CD4-positive, alpha-beta T cell (primary cell): ENCODE results near the gene TUBB4B. TPM values are rescaled to one million over a fixed set of nuclear protein-coding genes. Genes with fewer than 3 reads are reported as not detected.

Experiments
- ATAC-seq: fragments of 200-7000 bp; cut with Tn5 transposase; one replicate; pipeline ENCODE4 v1.10.0; 2022; ENCODE audit warnings: mild to moderate bottlenecking; ENCODE audit not compliant: poor library complexity
- CTCF ChIA-PET: fragments of 350-600 bp; sonication (Branson Sonifier 250); formaldehyde crosslinking; loops from one replicate; lab custom pipeline; 2021; ENCODE audit warnings: antibody characterized with exemption, inconsistent platforms; lab: Charles Lee
- POLR2A ChIA-PET: fragments of 350-600 bp; sonication (Branson Sonifier 250); formaldehyde crosslinking; loops from one replicate; lab custom pipeline; 2021; ENCODE audit warnings: antibody characterized with exemption, inconsistent platforms; lab: Charles Lee
- DNase-seq, 14 experiments: peaks; one replicate each; pipeline ENCODE4 v3.0.0-alpha.2; 2013 to 2020; ENCODE audit warnings: mixed read lengths in 2 of 14
- H3K27ac ChIP-seq, 2 donors: one replicate each; pipeline versions ENCODE4 v1.5.1 to v1.7.0; 2013; ENCODE audit warnings: low read length in 2 of 2, low read depth in 1 of 2, mild to moderate bottlenecking in 1 of 2
- H3K27me3 ChIP-seq, 2 experiments: 1 replicate in 1 of 2; 2 replicates in 1 of 2; pipeline versions ENCODE4 v1.6.1 to v1.7.0; 2013; ENCODE audit warnings: low read length in 2 of 2, control low read depth in 1 of 2, mild to moderate bottlenecking in 1 of 2, moderate library complexity in 1 of 2; ENCODE audit not compliant: insufficient read depth in 2 of 2, control insufficient read depth in 1 of 2
- H3K36me3 ChIP-seq: one replicate; pipeline ENCODE4 v1.6.1; 2013; ENCODE audit warnings: low read length, control low read depth; ENCODE audit not compliant: insufficient read depth
- H3K4me1 ChIP-seq: one replicate; pipeline ENCODE4 v1.6.1; 2013; ENCODE audit warnings: low read length, control low read depth; ENCODE audit not compliant: insufficient read depth
- H3K4me3 ChIP-seq: one replicate; pipeline ENCODE4 v1.5.1; 2013; ENCODE audit warnings: mild to moderate bottlenecking, low read length, moderate library complexity
- H3K9me3 ChIP-seq, 2 experiments: 1 replicate in 1 of 2; 2 replicates in 1 of 2; pipeline versions ENCODE4 v1.6.1 to v1.7.0; 2013; ENCODE audit warnings: low read length in 2 of 2, mild to moderate bottlenecking in 2 of 2, control low read depth in 1 of 2, moderate library complexity in 1 of 2; ENCODE audit not compliant: control insufficient read depth in 1 of 2, insufficient read depth in 1 of 2
- H3K27ac Mint-ChIP-seq: one replicate; pipeline ENCODE4 v1.8.0; 2020; ENCODE audit warnings: mixed read lengths
- H3K27me3 Mint-ChIP-seq: one replicate; pipeline ENCODE4 v1.8.0; 2021; ENCODE audit warnings: mixed read lengths
- H3K36me3 Mint-ChIP-seq: one replicate; pipeline ENCODE4 v1.8.0; 2021; ENCODE audit warnings: low read depth, mixed read lengths
- H3K4me1 Mint-ChIP-seq: one replicate; pipeline ENCODE4 v1.8.0; 2021; ENCODE audit warnings: low read depth, mixed read lengths
- H3K4me3 Mint-ChIP-seq: one replicate; pipeline ENCODE4 v1.8.0; 2020; ENCODE audit warnings: mild to moderate bottlenecking, mixed read lengths
- H3K9me3 Mint-ChIP-seq: one replicate; pipeline ENCODE4 v1.8.0; 2020; ENCODE audit warnings: mixed read lengths
- CTCF ChIP-seq: fragments of 200-600 bp; IDR thresholded peaks from one replicate; pipeline ENCODE4 v1.8.0; 2022; ENCODE audit warnings: antibody characterized with exemption, mild to moderate bottlenecking
- intact Hi-C, 2 experiments: fragments of 100-400 bp; cut with DNase I in 1 of 2; cut with micrococcal nuclease in 1 of 2; formaldehyde crosslinking; loops; one replicate each; pipeline versions ENCODE4 v1.15.1 to v1.9.0; 2023 to 2025; cut with DNase I, micrococcal nuclease
- total RNA-seq, 174 experiments: library from RNA in 2 of 174; stranded (reverse) in 2 of 174; gene quantifications; one replicate each; pipeline ENCODE4 v1.2.3 and lab custom pipeline; 2021 to 2026

The TUBB4B gene
- total RNA-seq, 2 experiments from 2014 or later = 93.8 to 98.2 TPM

- CTCF ChIA-PET = interaction anchor here (1.1 kb wide), 1 partner anchor 9 kb away, joined by 3 read pairs; the partner anchor contains the start of gene RNF224
These were observed 22.8 kb upstream of the TUBB4B start for GRCh38 chr9:137218212-137218753.

GRCh38 chr9:137218754-137219271 is 22.3 kb upstream of the TUBB4B start:
- no peak overlapping the region for H3K27ac ChIP-seq
- TF ChIP-seq CTCF = no peak
- DNase-seq (no peak), ATAC-seq (no peak)
- H3K4me1 ChIP-seq = peaks cover 17% of the 10 kb centered on the region
- Mint-ChIP-seq H3K4me3 (no peak overlapping the region), H3K27me3 (no peaks in the 10 kb centered on the region), H3K36me3 (no peaks in the 10 kb centered on the region), H3K4me1 (peaks cover 9% of the 10 kb centered on the region), H3K27ac (no peak overlapping the region), H3K9me3 (no peaks in the 10 kb centered on the region)
- H3K9me3 ChIP-seq = no peaks in the 10 kb centered on the region
- intact Hi-C loops = no loop called here
- ChIA-PET CTCF (interaction anchor here (1.1 kb wide), 1 partner anchor 9 kb away, joined by 3 read pairs; the partner anchor contains the start of gene RNF224), POLR2A (interaction anchor here (1.1 kb wide), 1 partner anchor 133 kb away, joined by 3 read pairs; no protein-coding TSS in a partner anchor)
- H3K27me3 ChIP-seq = no peaks in the 10 kb centered on the region
- H3K4me3 ChIP-seq = no peak overlapping the region
- H3K36me3 ChIP-seq = peaks cover 6% of the 10 kb centered on the region

More at GRCh38 chr9:137218212-137218753, 22.8 kb upstream of the TUBB4B start:
- Mint-ChIP-seq H3K4me3 (no peak overlapping the region), H3K36me3 (no peaks in the 10 kb centered on the region), H3K27ac (no peak overlapping the region), H3K4me1 (peaks cover 5% of the 10 kb centered on the region), H3K27me3 (no peaks in the 10 kb centered on the region), H3K9me3 (no peaks in the 10 kb centered on the region)
- Histone ChIP-seq H3K36me3 (peaks cover 6% of the 10 kb centered on the region), H3K4me3 (no peak overlapping the region), H3K9me3 (no peaks in the 10 kb centered on the region), H3K4me1 (peaks cover 15% of the 10 kb centered on the region), H3K27ac (no peak overlapping the region), H3K27me3 (no peaks in the 10 kb centered on the region)
- DNase-seq (no peak), ATAC-seq (no peak)
- intact Hi-C loops = no loop called here
- POLR2A ChIA-PET = no interaction called here
- no peak for TF ChIP-seq CTCF

DNA sequence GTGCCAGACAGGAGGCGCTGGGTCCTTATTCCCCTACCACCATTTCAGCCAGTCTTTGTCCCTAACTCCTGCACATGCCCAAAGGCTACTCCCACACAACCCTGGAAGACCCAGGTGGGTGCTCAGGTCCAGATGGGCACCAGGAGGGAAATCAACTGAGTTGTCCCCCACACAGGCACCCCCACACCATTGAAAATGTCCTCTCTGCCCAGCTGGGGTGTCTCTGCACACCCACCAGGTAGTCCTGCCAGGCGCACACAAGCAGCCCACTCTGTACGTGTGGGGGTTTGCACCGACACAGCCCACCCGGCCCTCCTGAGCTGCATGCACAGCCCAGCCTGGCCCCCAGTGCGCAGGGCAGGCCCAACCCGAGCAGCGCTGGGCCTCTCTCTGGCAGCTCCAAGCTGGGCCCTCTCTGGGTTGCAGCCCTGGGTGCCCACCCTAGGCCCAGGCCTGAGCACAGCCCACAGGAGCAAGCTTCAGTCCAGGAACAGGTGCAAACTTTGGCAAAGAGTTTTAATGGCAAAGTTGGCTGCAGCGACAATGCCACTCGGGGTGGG is 21.2 kb upstream of the TUBB4B start:
- CTCF ChIA-PET = no interaction called here

More for the DNA sequence above, 21.2 kb upstream of the TUBB4B start:
- Histone ChIP-seq H3K4me1 (peaks cover 25% of the 10 kb centered on the region), H3K27me3 (no peaks in the 10 kb centered on the region), H3K36me3 (peaks cover 2% of the 10 kb centered on the region), H3K9me3 (no peaks in the 10 kb centered on the region), H3K4me3 (no peak overlapping the region), H3K27ac (no peak overlapping the region)
- DNase-seq (no peak), ATAC-seq (no peak)
- H3K27me3 Mint-ChIP-seq = no peaks in the 10 kb centered on the region
- intact Hi-C loops = loop anchor here in 1 of 2 experiments (5.0 kb wide), 1 partner anchor 433 kb away; no protein-coding TSS in a partner anchor
- POLR2A ChIA-PET = interaction anchor here (1.0 to 1.1 kb wide), 2 partner anchors 16 to 134 kb away, joined by 3 to 4 read pairs; no protein-coding TSS in a partner anchor
- no peak overlapping the region for H3K4me3 Mint-ChIP-seq
- no peaks in the 10 kb centered on the region for H3K9me3 Mint-ChIP-seq
- H3K36me3 Mint-ChIP-seq = no peaks in the 10 kb centered on the region
- TF ChIP-seq CTCF = no peak
- H3K4me1 Mint-ChIP-seq = peaks cover 13% of the 10 kb centered on the region
- no peak overlapping the region for H3K27ac Mint-ChIP-seq
